GM19372 (cell line): Measurements from ENCODE around the gene BLOC1S5.
"Not testable (repeated sequence)": the region's sequence is repeated elsewhere in the genome, so short reads cannot be mapped to it uniquely, and the experiment has no call there.

ENCODE experiments used
- ATAC-seq: cut with Tn5 transposase; IDR thresholded peaks from one replicate; pipeline ENCODE4 v1.9.1; 2021; ENCODE audit warnings: mild to moderate bottlenecking, low read depth, moderate library complexity; ENCODE audit not compliant: unreplicated experiment

The BLOC1S5 gene

DNA sequence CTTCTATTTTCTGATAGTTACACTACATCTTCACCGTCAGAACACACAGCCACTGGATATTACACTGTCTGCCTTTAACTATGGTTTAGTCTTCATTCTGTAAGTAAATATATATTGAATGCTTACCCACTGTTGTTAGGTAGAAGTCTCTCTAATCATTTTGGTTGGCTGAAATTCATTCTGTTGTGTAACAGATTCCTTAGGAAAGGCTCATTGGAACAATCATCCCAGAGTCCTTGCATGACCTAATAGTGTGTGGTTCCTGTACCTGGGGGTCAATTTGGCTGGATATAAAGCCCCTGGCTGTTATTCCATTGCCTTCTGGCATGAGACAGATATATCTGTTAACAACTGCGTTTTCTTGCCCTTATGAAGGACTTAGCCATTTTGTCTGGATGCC lies 9.9 kb downstream of the BLOC1S5 start:
- ATAC-seq, result no peak

- ATAC-seq, result no peak
These were observed 16.5 kb downstream of the BLOC1S5 start for GRCh38 chr6:8047541-8048292.

- ATAC-seq, result not testable (repeated sequence)
These were observed 18.4 kb downstream of the BLOC1S5 start for GRCh38 chr6:8045769-8046168.

GRCh38 chr6:8043221-8043620 lies 21.0 kb downstream of the BLOC1S5 start:
- ATAC-seq, result no peak

DNA sequence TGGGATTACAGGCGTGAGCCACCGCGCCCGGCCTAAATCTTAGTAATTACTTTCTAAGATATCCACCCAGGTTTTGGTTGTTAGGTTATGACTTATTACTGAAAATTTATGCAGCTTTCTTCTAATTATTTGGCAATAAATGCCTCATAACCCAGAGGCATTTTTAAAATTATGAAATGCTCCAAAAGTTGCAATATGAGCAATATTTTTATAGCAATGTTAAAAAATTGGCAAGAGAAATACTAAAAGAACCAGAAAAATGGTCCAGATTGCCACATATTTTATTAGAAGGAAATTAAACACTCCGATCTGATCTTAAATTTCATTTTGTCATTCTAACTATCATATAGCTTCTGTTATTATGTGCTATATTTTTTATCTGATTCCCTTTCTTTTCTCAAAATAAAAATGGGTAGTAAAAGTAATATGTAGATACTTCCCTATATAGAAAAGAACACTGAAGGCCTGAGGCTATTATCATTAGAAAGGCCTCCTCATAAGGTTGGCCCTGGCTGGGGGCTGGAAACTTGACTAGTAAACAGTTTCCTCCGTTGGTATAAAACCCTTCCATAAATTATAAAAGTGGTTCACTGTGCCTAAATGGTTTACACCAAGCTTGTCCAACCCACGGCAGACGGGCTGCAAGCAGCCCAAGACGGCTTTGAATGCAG lies 22.1 kb downstream of the BLOC1S5 start:
- no peak for ATAC-seq

GRCh38 chr6:8034107-8034506 lies 30.1 kb downstream of the BLOC1S5 start:
- ATAC-seq, result not testable (repeated sequence)

DNA sequence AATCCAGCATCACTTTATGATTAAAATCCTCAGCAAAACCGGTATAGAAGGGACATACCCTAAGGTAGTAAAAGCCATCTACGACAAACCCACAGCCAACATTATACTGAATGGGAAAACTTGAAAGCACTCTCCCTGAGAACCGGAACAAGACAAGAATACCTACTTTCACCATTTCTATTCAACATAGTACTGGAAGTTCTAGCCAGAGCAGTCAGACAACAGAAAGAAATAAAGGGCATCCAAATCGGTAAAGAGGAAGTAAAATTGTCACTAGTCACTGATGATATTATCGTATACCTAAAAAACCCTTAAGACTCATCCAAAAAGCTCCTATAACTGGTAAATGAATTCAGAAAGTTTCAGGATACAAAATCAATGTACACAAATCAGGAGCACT lies 33.3 kb downstream of the BLOC1S5 start:
- no peak for ATAC-seq

DNA sequence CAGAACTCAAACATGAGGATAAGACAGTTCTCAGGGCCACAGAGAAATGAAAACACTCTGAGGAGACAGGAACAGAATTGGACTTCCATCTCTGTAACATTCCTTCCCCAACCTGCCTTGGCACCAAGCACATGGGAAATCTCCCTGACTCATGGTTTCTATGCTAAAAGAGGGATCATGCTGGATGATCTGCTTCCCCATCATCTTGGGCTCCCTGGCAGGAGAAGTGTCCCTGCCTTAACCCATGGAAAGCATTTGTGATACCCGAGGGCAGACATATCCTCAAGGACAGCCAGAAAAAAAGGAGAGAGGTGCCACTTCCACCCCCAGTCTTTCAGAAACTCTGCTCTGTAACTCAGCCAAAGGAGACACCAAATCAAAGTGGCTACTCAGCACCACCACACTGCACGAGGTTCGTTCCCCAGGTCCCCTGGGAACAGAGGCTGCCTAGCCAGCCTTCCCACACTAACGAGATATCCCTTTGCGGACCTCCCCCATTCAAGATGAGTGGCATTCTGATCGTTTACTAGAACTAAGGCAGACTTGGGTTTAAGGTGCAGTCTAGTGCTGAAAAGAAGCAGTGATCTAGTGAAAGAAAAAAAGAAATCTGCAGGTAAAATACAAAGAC lies 34.8 kb downstream of the BLOC1S5 start:
- no peak for ATAC-seq

GRCh38 chr6:8027965-8028651 lies 36.1 kb downstream of the BLOC1S5 start:
- no peak for ATAC-seq

GRCh38 chr6:8026800-8027199 lies 37.4 kb downstream of the BLOC1S5 start:
- ATAC-seq, result no peak

- no peak for ATAC-seq
These were observed 39.0 kb downstream of the BLOC1S5 start for GRCh38 chr6:8025191-8025590.

GRCh38 chr6:8023638-8024037 lies 40.6 kb downstream of the BLOC1S5 start:
- ATAC-seq, result no peak

- no peak for ATAC-seq
These were observed 44.1 kb downstream of the BLOC1S5 start for GRCh38 chr6:8020083-8020482.

DNA sequence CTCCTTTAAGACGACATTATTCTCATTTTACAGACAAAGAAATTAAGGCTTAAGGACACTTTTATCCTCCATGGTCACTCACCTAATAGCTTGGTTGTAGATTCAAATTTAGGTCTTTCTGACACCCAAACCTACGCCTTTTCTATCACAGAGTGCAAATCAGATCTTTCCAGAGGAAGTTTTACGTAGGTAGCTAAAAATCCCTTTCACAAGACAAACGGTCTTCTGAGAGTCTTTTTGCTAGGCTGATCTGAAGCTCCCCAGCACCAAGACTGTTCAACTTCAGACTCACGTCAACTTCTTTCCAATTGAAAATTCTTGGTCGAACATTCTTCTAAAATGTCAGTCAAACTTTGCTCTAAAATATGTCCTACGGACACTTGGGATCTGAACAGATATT lies 46.5 kb downstream of the BLOC1S5 start:
- peak; percentile 27 for ATAC-seq

GRCh38 chr6:8017276-8017701 lies 46.9 kb downstream of the BLOC1S5 start:
- peak; percentile 71 for ATAC-seq

GRCh38 chr6:8014947-8015346 lies 49.2 kb downstream of the BLOC1S5 start:
- no peak for ATAC-seq

GRCh38 chr6:8013763-8014162 lies 50.4 kb downstream of the BLOC1S5 start:
- no peak for ATAC-seq

DNA sequence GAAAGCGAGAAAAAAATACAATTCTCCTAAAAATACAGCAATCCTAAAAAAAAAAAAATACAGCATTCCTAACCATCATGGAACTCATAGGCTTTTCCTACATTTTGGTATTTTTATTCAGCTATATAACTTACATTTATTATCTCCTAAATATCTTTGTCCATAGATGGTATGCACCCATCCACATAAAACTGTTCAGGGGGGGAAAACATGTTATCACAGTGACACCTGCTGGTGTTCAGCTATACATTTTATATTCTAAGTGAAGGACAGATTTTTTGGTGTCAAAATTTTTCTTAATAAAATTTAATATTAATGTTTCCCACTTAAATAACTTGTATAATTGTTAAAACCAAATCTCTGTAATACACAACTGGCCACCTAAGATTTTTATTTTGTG lies 58.0 kb downstream of the BLOC1S5 start:
- no peak for ATAC-seq

DNA sequence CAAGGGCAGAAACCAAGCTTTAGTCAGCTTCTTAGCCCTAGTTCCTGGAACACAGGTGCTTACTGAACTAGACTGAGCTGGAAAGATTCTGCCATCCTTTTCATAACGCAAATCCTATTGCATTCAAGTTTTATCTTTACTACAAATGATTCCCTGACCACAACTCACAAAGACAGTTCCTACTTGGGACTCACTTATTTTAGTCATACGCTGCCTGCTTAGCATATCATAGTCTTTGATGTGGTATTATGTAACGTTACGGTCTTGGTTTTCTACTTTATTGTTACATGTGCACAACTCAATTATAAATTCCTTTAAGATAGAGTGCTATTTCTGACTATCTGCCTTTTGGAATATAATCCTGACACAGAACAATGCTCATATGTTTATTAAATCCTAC lies 59.1 kb downstream of the BLOC1S5 start:
- no peak for ATAC-seq

DNA sequence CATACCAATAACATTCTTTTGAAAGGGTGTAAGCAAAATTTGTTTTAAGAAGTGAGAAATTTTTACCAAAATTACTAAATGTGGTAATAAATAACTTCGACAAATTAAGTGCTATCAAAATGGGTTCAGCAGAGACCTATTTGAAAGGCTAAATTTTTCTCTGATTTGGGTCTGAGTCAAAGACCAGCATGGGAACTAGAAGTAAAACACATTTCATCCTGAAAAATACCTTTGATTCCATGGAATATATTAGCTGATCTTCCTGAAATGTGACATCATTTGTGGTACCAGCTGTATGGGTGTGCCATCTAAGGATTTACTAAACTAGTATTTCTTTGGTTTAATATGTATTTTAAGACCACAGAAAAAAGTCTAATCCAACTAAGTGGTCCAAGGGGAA lies 63.6 kb downstream of the BLOC1S5 start:
- ATAC-seq, result no peak

- no peak for ATAC-seq
These were observed 64.0 kb downstream of the BLOC1S5 start for GRCh38 chr6:8000188-8000596.
